Lung microvascular endothelial cell (primary cell): ENCODE measurements around the gene PODXL2. TPM values are rescaled to one million over a fixed set of nuclear protein-coding genes. Genes with fewer than 3 reads are reported as not detected.

ENCODE experiments used
- DNase-seq, 2 donors: peaks; one replicate each; pipeline versions ENCODE4 v3.0.0 to v3.0.0-alpha.2; 2010; ENCODE audit warnings: low read depth in 2 of 2
- total RNA-seq: library from RNA; depleted of rRNA; stranded (reverse); fragments of >200 nt; gene quantifications from 2 replicates; pipeline ENCODE4 v1.2.1, GENCODE V29; 2014

The PODXL2 gene
- total RNA-seq = 0.60 and 1.3 TPM in 2 replicates

GRCh38 chr3:127628788-127629466 lies at the start of gene PODXL2:
Gene PODXL2, plus strand, starts transcription at chr3:127629185. Its CDS starts 35 bp downstream, at chr3:127629220.
- DNase-seq = peak; percentile 71 to 76

GRCh38 chr3:127580327-127581060 lies 48.5 kb upstream of the PODXL2 start:
- DNase-seq = no peak

- DNase-seq = no peak
Observed at GRCh38 chr3:127584734-127585133, 44.3 kb upstream of the PODXL2 start.

GRCh38 chr3:127585163-127585812 lies 43.7 kb upstream of the PODXL2 start:
- DNase-seq = no peak

GRCh38 chr3:127585813-127586413 lies 43.1 kb upstream of the PODXL2 start:
- DNase-seq = no peak

GRCh38 chr3:127587876-127588275 lies 41.1 kb upstream of the PODXL2 start:
- no peak for DNase-seq

- peak; percentile 27 to 37 for DNase-seq
Observed at GRCh38 chr3:127588806-127589577, 40.0 kb upstream of the PODXL2 start.

- peak; percentile 20 to 27 for DNase-seq
Observed at GRCh38 chr3:127589600-127590281, 39.2 kb upstream of the PODXL2 start.

- no peak for DNase-seq
Observed at GRCh38 chr3:127590282-127590592, 38.7 kb upstream of the PODXL2 start.

GRCh38 chr3:127590593-127591465 lies 38.2 kb upstream of the PODXL2 start, which contains the start of gene TPRA1:
Gene TPRA1, minus strand, starts transcription at chr3:127590733. Its CDS starts 10,587 bp downstream, at chr3:127580146.
- peak; percentile 95 to 97 for DNase-seq

- no peak for DNase-seq
Observed at GRCh38 chr3:127593178-127593577, 35.8 kb upstream of the PODXL2 start.

- no peak for DNase-seq
Observed at GRCh38 chr3:127595303-127595702, 33.7 kb upstream of the PODXL2 start.

GRCh38 chr3:127597020-127597771 lies 31.8 kb upstream of the PODXL2 start:
- no peak for DNase-seq

GRCh38 chr3:127598841-127599570 lies 30.0 kb upstream of the PODXL2 start:
- no peak for DNase-seq

- no peak for DNase-seq
Observed at GRCh38 chr3:127600749-127601456, 28.1 kb upstream of the PODXL2 start.

- no peak for DNase-seq
Observed at GRCh38 chr3:127604035-127604434, 24.9 kb upstream of the PODXL2 start.

- no peak for DNase-seq
Observed at GRCh38 chr3:127604546-127605165, 24.3 kb upstream of the PODXL2 start.
